ENCODE measurements around the gene LRRC2.

DNA sequence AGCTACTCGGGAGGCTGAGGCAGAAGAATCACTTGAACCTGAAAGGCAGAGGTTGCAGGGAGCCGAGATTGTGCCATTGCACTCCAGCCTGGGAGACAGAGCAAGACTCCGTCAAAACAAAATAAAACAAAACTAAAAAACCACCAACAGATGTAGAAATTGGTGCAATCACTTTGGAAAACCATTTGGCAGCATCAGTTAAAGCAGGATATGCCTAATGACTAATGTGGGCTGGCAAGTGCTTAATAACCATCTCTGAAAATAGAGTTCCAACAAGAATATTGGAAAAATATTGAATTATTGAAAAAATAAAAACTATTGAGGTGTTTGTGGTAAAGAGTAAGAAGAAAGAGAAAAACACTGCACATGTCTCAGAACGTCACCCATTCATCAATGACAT, 84.5 kb downstream of the LRRC2 start:
- TF ChIP-seq TAF1 (IDR thresholded peaks at IDR 0.05; ENCODE audit: low read depth, low read length), result no peak
- no peak for TF ChIP-seq POLR2A (IDR thresholded peaks at IDR 0.05; ENCODE audit: low read depth, low read length)
- TF ChIP-seq POLR2AphosphoS5 (IDR thresholded peaks at IDR 0.05; ENCODE audit: low read depth, low read length), result no peak
- no peak for TF ChIP-seq POU2F2 (IDR thresholded peaks at IDR 0.05; ENCODE audit: low read depth, low read length)
- no peak for TF ChIP-seq PAX5 (IDR thresholded peaks at IDR 0.05; ENCODE audit: insufficient read depth, low read length, severe bottlenecking)

Measured in GM12891 (cell line).